ENCODE measurements around the gene GPR152.

Gene GPR152

GRCh38 chr11:67452141-67452952 lies at the start of gene GPR152:
GPR152 (minus strand) TSS chr11:67452729; CDS start chr11:67452724, 5 bp downstream.
- FAIRE-seq: no peak

- no peak for FAIRE-seq
Measured at GRCh38 chr11:67501854-67502253, 49.3 kb upstream of the GPR152 start.

- FAIRE-seq: no peak
Measured at GRCh38 chr11:67500831-67501715, 48.5 kb upstream of the GPR152 start.

GRCh38 chr11:67500484-67500821 lies 47.9 kb upstream of the GPR152 start:
- no peak for FAIRE-seq

GRCh38 chr11:67499808-67500483 lies 47.4 kb upstream of the GPR152 start:
- no peak for FAIRE-seq

GRCh38 chr11:67498544-67498972 lies 46.0 kb upstream of the GPR152 start:
- FAIRE-seq: no peak

GRCh38 chr11:67497656-67498291 lies 45.2 kb upstream of the GPR152 start:
- no peak for FAIRE-seq

GRCh38 chr11:67496113-67496512 lies 43.6 kb upstream of the GPR152 start:
- FAIRE-seq: no peak

GRCh38 chr11:67495234-67496005 lies 42.9 kb upstream of the GPR152 start:
- no peak for FAIRE-seq

GRCh38 chr11:67494371-67495233 lies 42.1 kb upstream of the GPR152 start:
- no peak for FAIRE-seq

- FAIRE-seq: no peak
Measured at GRCh38 chr11:67493548-67494370, 41.2 kb upstream of the GPR152 start.

- FAIRE-seq: no peak
Measured at GRCh38 chr11:67492801-67493547, 40.4 kb upstream of the GPR152 start.

- FAIRE-seq: no peak
Measured at GRCh38 chr11:67492069-67492727, 39.7 kb upstream of the GPR152 start.

- FAIRE-seq: no peak
Measured at GRCh38 chr11:67491276-67492068, 38.9 kb upstream of the GPR152 start.

GRCh38 chr11:67490727-67491065 lies 38.2 kb upstream of the GPR152 start:
- no peak for FAIRE-seq

GRCh38 chr11:67489885-67490726 lies 37.6 kb upstream of the GPR152 start:
- FAIRE-seq: no peak
